Caco-2 (cell line): ENCODE data around the gene AUTS2. TPM values are rescaled to one million over a fixed set of nuclear protein-coding genes. Genes with fewer than 3 reads are reported as not detected.
A peak's percentile ranks its signal among the peaks of the same experiment; 100 is the strongest.
"Not testable (repeated sequence)": the region's sequence is repeated elsewhere in the genome, so short reads cannot be mapped to it uniquely, and the experiment has no call there.

Source experiments
- BruUV-seq: library from RNA; stranded (reverse); fragments of 400-500 nt; replicated peaks from 2 replicates; lab custom pipeline; 2021; lab: Mats Ljungman, UMichigan
- CTCF ChIA-PET: fragments of 300-600 bp; sonication (Branson Sonifier 250); formaldehyde crosslinking; loops from one replicate; lab custom pipeline; 2022; ENCODE audit warnings: antibody characterized with exemption; lab: Charles Lee
- POLR2A ChIA-PET: fragments of 300-600 bp; sonication (Branson Sonifier 250); formaldehyde crosslinking; loops from one replicate; lab custom pipeline; 2022; ENCODE audit warnings: antibody characterized with exemption; lab: Charles Lee
- DNase-seq, 2 experiments: peaks; one replicate each; pipeline versions ENCODE4 v3.0.0 to v3.0.0-alpha.2; 2020 to 2022
- H3K27me3 ChIP-seq: replicated peaks from 2 replicates; pipeline ENCODE4 v1.6.0; 2011; ENCODE audit warnings: low read length; ENCODE audit not compliant: control insufficient read depth, insufficient read depth
- H3K36me3 ChIP-seq: 2 replicates; pipeline ENCODE4 v1.5.1; 2011; ENCODE audit warnings: low read length; ENCODE audit not compliant: control insufficient read depth, insufficient read depth
- H3K4me1 ChIP-seq: fragments of 250-450 bp; sonication (Bioruptor Pico); 2 replicates; pipeline ENCODE4 v1.5.1; 2020; ENCODE audit warnings: mild to moderate bottlenecking
- H3K4me3 ChIP-seq: 2 replicates; pipeline ENCODE4 v1.5.1; 2011; ENCODE audit warnings: low read depth, mild to moderate bottlenecking, control low read depth, low read length
- H3K9me3 ChIP-seq: fragments of 250-450 bp; sonication (Bioruptor Pico); 2 replicates; pipeline ENCODE4 v1.5.1; 2020; ENCODE audit warnings: mild to moderate bottlenecking, moderate library complexity
- H3K27ac Mint-ChIP-seq: one replicate; pipeline ENCODE4 v1.8.0; 2022; ENCODE audit warnings: mixed read lengths; ENCODE audit not compliant: unreplicated experiment
- H3K27me3 Mint-ChIP-seq: one replicate; pipeline ENCODE4 v1.8.0; 2022; ENCODE audit warnings: mixed read lengths; ENCODE audit not compliant: insufficient read depth, unreplicated experiment
- H3K36me3 Mint-ChIP-seq: one replicate; pipeline ENCODE4 v1.8.0; 2022; ENCODE audit warnings: mild to moderate bottlenecking, mixed read lengths; ENCODE audit not compliant: insufficient read depth, unreplicated experiment
- H3K4me1 Mint-ChIP-seq: one replicate; pipeline ENCODE4 v1.8.0; 2022; ENCODE audit warnings: low read depth, mixed read lengths; ENCODE audit not compliant: unreplicated experiment
- H3K4me3 Mint-ChIP-seq: one replicate; pipeline ENCODE4 v1.8.0; 2022; ENCODE audit warnings: mild to moderate bottlenecking, moderate library complexity, mixed read lengths; ENCODE audit not compliant: unreplicated experiment
- H3K9me3 Mint-ChIP-seq: one replicate; pipeline ENCODE4 v1.8.0; 2022; ENCODE audit warnings: mixed read lengths; ENCODE audit not compliant: unreplicated experiment
- CTCF ChIP-seq, 2 experiments: fragments of 200-600 bp in 1 of 2; IDR thresholded peaks; 1 replicate in 1 of 2; 2 replicates in 1 of 2; pipeline versions ENCODE4 v1.5.1 to v1.8.0; 2011 to 2022; ENCODE audit warnings: antibody characterized with exemption in 1 of 2, control low read depth in 1 of 2, inconsistent platforms in 1 of 2, low read depth in 1 of 2, low read length in 1 of 2, mild to moderate bottlenecking in 1 of 2, moderate library complexity in 1 of 2; ENCODE audit not compliant: insufficient read depth in 1 of 2, severe bottlenecking in 1 of 2, unreplicated experiment in 1 of 2
- intact Hi-C: fragments of 100-400 bp; cut with micrococcal nuclease; formaldehyde crosslinking; loops from one replicate; pipeline ENCODE4 v1.10.0; 2022; ENCODE audit not compliant: unreplicated experiment
- total RNA-seq: library from RNA; stranded (reverse); gene quantifications from 2 replicates; pipeline ENCODE4 v1.2.3, GENCODE V29; 2022

The AUTS2 gene
- total RNA-seq, 1 experiment from 2014 or later, result 37.1 TPM

GRCh38 chr7:70808876-70809275 is 1210.6 kb downstream of the AUTS2 start:
- no TSS peak for BruUV-seq
- no peaks in the 10 kb centered on the region for H3K36me3 Mint-ChIP-seq
- H3K9me3 ChIP-seq, result no peaks in the 10 kb centered on the region
- H3K4me1 Mint-ChIP-seq, result no peaks in the 10 kb centered on the region
- H3K27ac Mint-ChIP-seq, result no peak overlapping the region
- no peaks in the 10 kb centered on the region for H3K9me3 Mint-ChIP-seq
- intact Hi-C loops, result no loop called here
- H3K36me3 ChIP-seq, result no peaks in the 10 kb centered on the region
- H3K4me3 ChIP-seq, result no peak overlapping the region
- no peaks in the 10 kb centered on the region for H3K4me1 ChIP-seq
- peaks cover 7% of the 10 kb centered on the region for H3K27me3 Mint-ChIP-seq
- no peaks in the 10 kb centered on the region for H3K27me3 ChIP-seq
- ChIA-PET CTCF (no interaction called here), POLR2A (no interaction called here)
- TF ChIP-seq CTCF (IDR thresholded peaks at IDR 0.05; ENCODE audit: insufficient read depth in 1 of 2, low read depth in 1 of 2, low read length in 1 of 2, severe bottlenecking in 1 of 2, unreplicated experiment in 1 of 2), result no peak
- no peak for DNase-seq
- H3K4me3 Mint-ChIP-seq, result no peak overlapping the region

GRCh38 chr7:70810558-70811139 is 1212.4 kb downstream of the AUTS2 start:
- Histone ChIP-seq H3K9me3 (no peaks in the 10 kb centered on the region), H3K27me3 (no peaks in the 10 kb centered on the region), H3K4me1 (no peaks in the 10 kb centered on the region), H3K4me3 (no peak overlapping the region), H3K36me3 (no peaks in the 10 kb centered on the region)
- no peaks in the 10 kb centered on the region for H3K36me3 Mint-ChIP-seq
- H3K27ac Mint-ChIP-seq, result no peak overlapping the region
- intact Hi-C loops, result no loop called here
- POLR2A ChIA-PET, result no interaction called here
- H3K9me3 Mint-ChIP-seq, result no peaks in the 10 kb centered on the region
- CTCF ChIA-PET, result no interaction called here
- BruUV-seq, result no TSS peak
- H3K4me1 Mint-ChIP-seq, result no peaks in the 10 kb centered on the region
- TF ChIP-seq CTCF (IDR thresholded peaks at IDR 0.05; ENCODE audit: insufficient read depth in 1 of 2, low read depth in 1 of 2, low read length in 1 of 2, severe bottlenecking in 1 of 2, unreplicated experiment in 1 of 2), result no peak
- peaks cover 13% of the 10 kb centered on the region for H3K27me3 Mint-ChIP-seq
- no peak overlapping the region for H3K4me3 Mint-ChIP-seq
- no peak for DNase-seq

- Mint-ChIP-seq H3K4me1 (no peaks in the 10 kb centered on the region), H3K27ac (no peak overlapping the region), H3K4me3 (no peak overlapping the region), H3K27me3 (peaks cover 13% of the 10 kb centered on the region), H3K9me3 (no peaks in the 10 kb centered on the region), H3K36me3 (no peaks in the 10 kb centered on the region)
- ChIA-PET POLR2A (no interaction called here), CTCF (no interaction called here)
- Histone ChIP-seq H3K27me3 (no peaks in the 10 kb centered on the region), H3K9me3 (peaks cover 3% of the 10 kb centered on the region; the same call in 1 of the 2 replicates), H3K4me3 (no peak overlapping the region), H3K36me3 (no peaks in the 10 kb centered on the region), H3K4me1 (no peaks in the 10 kb centered on the region)
- no TSS peak for BruUV-seq
- peak; percentile 32 to 63 for TF ChIP-seq CTCF (IDR thresholded peaks at IDR 0.05; ENCODE audit: insufficient read depth in 1 of 2, low read depth in 1 of 2, low read length in 1 of 2, severe bottlenecking in 1 of 2, unreplicated experiment in 1 of 2)
- intact Hi-C loops, result no loop called here
- DNase-seq, result no peak
Measured at GRCh38 chr7:70812511-70812910, 1214.2 kb downstream of the AUTS2 start.

- intact Hi-C loops, H3K27me3 ChIP-seq, H3K4me3 ChIP-seq, H3K27ac Mint-ChIP-seq, H3K36me3 ChIP-seq, DNase-seq, BruUV-seq, H3K4me3 Mint-ChIP-seq, CTCF ChIA-PET, H3K4me1 Mint-ChIP-seq, H3K36me3 Mint-ChIP-seq, H3K9me3 ChIP-seq, H3K27me3 Mint-ChIP-seq, POLR2A ChIA-PET, H3K4me1 ChIP-seq: not testable (repeated sequence)
- H3K9me3 Mint-ChIP-seq, result peaks cover 12% of the 10 kb centered on the region
Measured at GRCh38 chr7:70822490-70822889, 1224.2 kb downstream of the AUTS2 start.
